Skeletal muscle satellite cell (primary cell): Measurements from ENCODE around the gene RIMOC1.

ENCODE experiments used
- H3K27me3 ChIP-seq: 2 replicates; pipeline ENCODE4 v1.7.0; 2013; ENCODE audit warnings: low read length; ENCODE audit not compliant: control insufficient read depth, insufficient read depth
- H3K36me3 ChIP-seq: 2 replicates; pipeline ENCODE4 v1.7.0; 2013; ENCODE audit warnings: mild to moderate bottlenecking, control low read depth, low read length; ENCODE audit not compliant: insufficient read depth
- H3K4me1 ChIP-seq: 2 replicates; pipeline ENCODE4 v1.7.0; 2013; ENCODE audit warnings: low read length; ENCODE audit not compliant: control insufficient read depth, insufficient read depth
- H3K4me2 ChIP-seq: 2 replicates; pipeline ENCODE4 v1.7.0; 2013; ENCODE audit warnings: mild to moderate bottlenecking, low read length
- H3K4me3 ChIP-seq: 2 replicates; pipeline ENCODE4 v1.7.0; 2013; ENCODE audit warnings: low read length
- H3K9ac ChIP-seq: 2 replicates; pipeline ENCODE4 v1.7.0; 2013; ENCODE audit warnings: mild to moderate bottlenecking, low read depth, low read length, moderate library complexity
- H3K9me3 ChIP-seq: replicated peaks from 2 replicates; pipeline ENCODE4 v1.7.0; 2013; ENCODE audit warnings: mild to moderate bottlenecking, control low read depth, low read length

The RIMOC1 gene

DNA sequence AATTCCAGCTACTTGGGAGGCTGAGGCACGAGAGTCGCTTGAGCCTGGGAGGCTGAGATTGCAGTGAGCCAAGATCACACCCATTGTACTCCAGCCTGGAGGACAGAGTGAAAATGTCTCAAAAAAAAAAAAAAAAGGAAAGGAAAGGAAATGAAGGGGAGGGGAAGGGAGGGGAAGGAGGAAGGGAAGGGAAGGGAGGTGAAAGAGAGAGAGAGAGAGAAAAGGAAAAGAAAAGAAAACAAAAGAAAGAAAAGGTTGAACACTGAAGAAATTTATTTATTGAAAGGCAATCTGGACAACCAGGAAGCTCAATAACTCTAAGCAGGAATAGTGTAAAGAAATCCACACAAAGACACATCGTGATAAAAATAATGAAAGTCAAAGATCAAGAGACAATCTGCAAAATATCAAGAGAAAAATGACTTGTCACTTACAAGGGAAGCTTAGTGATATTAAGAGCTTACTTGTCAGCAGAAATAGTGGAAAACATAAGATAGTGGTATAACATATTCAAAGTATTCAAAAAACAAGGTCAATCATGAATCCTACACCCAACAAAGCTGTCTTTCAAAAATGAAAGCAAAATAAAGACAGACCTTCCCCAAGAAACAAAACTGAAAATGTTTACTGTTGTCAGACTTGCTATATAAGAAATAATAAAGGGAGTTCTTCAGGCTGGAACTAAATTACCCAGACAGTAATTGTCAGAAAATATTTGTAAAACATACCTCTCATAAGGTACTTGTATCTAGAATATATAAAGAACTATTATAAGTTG is 10.9 kb upstream of the RIMOC1 start:
- Histone ChIP-seq H3K27me3 (peaks cover 49% of the 10 kb centered on the region), H3K4me1 (no peaks in the 10 kb centered on the region), H3K4me3 (no peak overlapping the region), H3K36me3 (no peaks in the 10 kb centered on the region), H3K9ac (no peak overlapping the region), H3K4me2 (no peak overlapping the region), H3K9me3 (no peaks in the 10 kb centered on the region)

DNA sequence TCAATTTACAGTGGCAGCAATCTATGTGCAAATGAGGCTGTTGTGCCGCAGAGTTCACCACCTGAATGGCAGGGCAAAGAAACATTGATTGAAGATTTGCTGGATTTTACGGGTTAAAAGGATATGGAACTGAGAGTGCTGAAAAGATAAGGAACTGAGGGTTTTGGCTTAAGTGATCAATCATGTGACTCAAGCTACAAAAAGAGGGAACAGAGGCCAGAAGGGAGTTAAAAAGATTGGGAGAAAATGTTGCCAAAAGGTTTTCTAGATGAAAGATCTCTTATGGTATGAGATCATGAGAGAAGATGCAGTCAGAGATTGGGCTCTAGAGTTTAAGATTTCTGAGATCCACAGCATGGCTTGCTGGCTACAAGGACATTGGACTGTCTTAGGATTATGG is 7.9 kb upstream of the RIMOC1 start:
- Histone ChIP-seq H3K27me3 (peaks cover 38% of the 10 kb centered on the region), H3K36me3 (no peaks in the 10 kb centered on the region), H3K4me3 (no peak overlapping the region), H3K4me1 (no peaks in the 10 kb centered on the region), H3K4me2 (no peak overlapping the region), H3K9me3 (no peaks in the 10 kb centered on the region), H3K9ac (no peak overlapping the region)

DNA sequence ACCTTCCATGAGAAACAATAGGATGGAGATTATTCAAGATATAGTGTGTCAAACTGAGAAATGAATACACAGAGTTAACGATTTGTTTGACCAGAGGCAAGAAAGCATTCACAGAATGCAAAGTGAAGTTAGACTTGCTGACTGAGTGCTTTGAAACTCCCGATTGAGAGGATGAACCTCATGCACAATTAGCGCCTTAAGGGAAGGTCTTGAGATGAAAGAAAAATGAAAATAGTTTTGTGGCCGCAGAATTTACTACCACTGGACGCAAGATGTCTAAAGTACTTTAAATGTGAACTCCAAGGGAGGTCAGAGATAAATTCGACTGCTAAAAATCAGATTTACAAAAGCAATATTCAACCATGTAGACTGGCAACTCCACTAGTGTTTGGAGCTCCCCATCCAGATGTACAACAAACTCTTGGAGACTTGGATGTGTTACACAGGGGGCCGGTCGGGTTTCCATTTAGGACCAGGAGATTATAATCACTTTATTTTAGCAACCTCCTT is 707 bp upstream of the RIMOC1 start:
- H3K36me3 ChIP-seq, result peaks cover 14% of the 10 kb centered on the region
- no peaks in the 10 kb centered on the region for H3K9me3 ChIP-seq
- peaks cover 15% of the 10 kb centered on the region for H3K4me1 ChIP-seq
- peak overlapping the region; percentile 82 for H3K4me3 ChIP-seq
- H3K9ac ChIP-seq, result peak overlapping the region; percentile 50
- H3K27me3 ChIP-seq, result no peaks in the 10 kb centered on the region
- H3K4me2 ChIP-seq, result peak overlapping the region; percentile 81

DNA sequence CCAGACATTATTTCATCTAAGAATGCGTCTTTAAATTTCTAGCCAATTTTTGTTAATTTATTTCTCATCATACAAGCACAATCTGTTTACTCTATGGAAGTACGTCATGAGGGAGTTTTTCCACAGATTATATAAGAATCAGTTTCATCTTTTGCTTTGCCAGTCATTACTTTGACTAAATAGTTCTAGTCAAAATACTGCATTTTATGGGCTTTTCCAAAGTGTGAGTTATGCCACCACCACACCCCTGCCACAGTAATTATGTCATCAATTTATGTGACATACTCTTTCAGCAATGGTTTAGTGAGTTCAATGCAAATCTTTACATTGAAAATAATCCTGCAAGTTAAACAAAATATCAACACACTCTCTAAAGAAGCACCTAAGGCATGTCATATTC is 2.0 kb downstream of the RIMOC1 start:
- H3K27me3 ChIP-seq, result no peaks in the 10 kb centered on the region
- no peak overlapping the region for H3K4me3 ChIP-seq
- H3K4me1 ChIP-seq, result peaks cover 19% of the 10 kb centered on the region
- H3K36me3 ChIP-seq, result peaks cover 37% of the 10 kb centered on the region
- H3K9me3 ChIP-seq, result no peaks in the 10 kb centered on the region
- no peak overlapping the region for H3K9ac ChIP-seq
- no peak overlapping the region for H3K4me2 ChIP-seq

DNA sequence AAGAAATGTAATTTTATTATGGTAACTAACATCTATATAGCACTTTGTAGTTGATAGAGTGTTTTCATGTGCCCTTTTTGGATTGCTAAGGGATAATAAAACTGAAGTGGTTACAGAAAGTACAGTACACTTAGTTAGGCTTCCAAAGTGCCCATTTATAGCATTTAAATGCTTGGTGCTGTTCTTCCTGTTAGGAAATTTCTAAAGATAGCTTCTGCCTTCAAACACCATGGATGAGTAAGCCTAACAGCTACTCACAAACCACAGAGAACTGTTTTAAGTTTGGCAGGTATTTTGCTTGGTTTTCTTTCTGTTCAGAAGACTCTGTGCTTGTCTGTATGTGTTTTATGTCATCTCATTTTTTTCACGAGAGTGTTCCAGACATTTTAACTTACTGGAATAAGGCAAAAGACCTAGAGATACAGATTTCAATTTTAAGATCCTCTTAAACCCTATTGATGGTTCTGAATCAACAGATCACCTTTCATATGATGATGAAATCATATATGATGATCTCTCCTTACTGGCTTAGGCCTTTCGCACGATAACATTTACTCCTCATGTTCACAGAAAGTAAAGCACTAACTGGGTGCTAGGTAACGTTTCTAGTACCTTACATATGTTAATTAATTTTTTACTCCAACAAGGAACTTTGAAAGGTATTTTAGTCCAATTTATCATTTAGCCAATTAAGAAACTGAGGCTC is 4.4 kb downstream of the RIMOC1 start:
- no peaks in the 10 kb centered on the region for H3K9me3 ChIP-seq

DNA sequence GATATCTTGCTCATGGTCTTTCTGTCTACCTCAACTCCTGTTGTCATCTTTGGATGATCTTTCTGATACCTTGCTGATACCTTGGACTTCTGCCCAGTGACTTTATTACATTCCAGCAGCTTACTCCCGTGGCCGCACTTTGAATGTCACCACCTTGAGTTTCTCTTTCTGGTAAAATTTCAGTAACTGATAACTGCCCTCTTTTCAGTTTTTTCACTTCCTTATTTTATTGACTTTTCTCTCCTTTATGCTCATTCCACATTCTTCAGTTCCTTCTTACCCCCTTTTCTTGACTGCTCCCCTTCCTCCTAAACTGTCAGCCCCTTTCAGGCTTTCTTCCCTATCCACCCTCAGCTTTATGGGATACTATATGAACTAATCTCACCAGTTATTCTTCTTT is 14.0 kb downstream of the RIMOC1 start:
- no peaks in the 10 kb centered on the region for H3K4me1 ChIP-seq
- no peaks in the 10 kb centered on the region for H3K27me3 ChIP-seq
- H3K9ac ChIP-seq, result no peak overlapping the region
- H3K4me3 ChIP-seq, result no peak overlapping the region
- no peaks in the 10 kb centered on the region for H3K9me3 ChIP-seq
- peaks cover 37% of the 10 kb centered on the region for H3K36me3 ChIP-seq
- H3K4me2 ChIP-seq, result no peak overlapping the region

More for the DNA sequence above, 4.4 kb downstream of the RIMOC1 start:
- Histone ChIP-seq H3K27me3 (no peaks in the 10 kb centered on the region), H3K4me3 (no peak overlapping the region), H3K9ac (peak overlapping the region; percentile 22), H3K36me3 (peaks cover 57% of the 10 kb centered on the region), H3K4me2 (peak overlapping the region; percentile 6), H3K4me1 (peaks cover 16% of the 10 kb centered on the region)

DNA sequence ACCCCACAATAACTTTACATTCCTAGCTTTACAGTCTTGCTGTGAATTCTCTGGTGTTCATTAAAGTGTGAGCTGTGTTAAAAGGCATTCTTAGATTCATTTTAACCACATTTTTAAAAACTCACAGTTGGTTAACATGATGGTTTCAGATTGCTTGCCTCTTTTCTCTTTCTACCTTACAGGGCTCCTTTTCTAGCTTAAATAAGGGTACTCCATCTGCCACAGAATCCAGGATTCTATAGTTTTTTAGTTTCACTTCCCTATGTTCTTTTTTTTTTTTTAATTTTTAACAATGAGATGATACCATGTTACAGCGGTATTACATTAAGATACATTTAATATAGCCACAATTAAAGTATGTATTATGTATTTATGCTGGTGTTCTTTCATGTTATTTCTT is 17.0 kb downstream of the RIMOC1 start:
- Histone ChIP-seq H3K36me3 (peaks cover 29% of the 10 kb centered on the region), H3K4me2 (no peak overlapping the region), H3K4me3 (no peak overlapping the region), H3K4me1 (peaks cover 14% of the 10 kb centered on the region), H3K9ac (no peak overlapping the region), H3K9me3 (no peaks in the 10 kb centered on the region), H3K27me3 (no peaks in the 10 kb centered on the region)

DNA sequence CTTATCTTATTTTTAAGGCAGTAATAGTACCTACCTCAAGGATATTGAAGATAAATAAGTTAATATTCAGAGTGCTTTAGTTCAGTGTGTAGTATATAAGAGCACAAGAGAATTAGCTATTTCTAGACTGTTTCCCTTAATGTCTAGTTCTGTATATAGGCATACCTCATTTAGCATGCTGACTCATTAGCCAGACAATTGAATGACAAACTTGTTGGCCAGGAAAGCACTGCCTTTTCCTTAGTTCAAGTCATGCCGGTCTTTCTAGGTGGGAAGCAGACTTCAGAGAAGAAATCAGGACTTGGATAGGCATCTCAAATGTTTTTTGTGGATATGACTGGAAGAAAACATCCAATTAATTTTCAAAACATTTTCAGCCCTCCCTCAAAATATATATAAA is 17.7 kb downstream of the RIMOC1 start:
- no peaks in the 10 kb centered on the region for H3K27me3 ChIP-seq
- peaks cover 23% of the 10 kb centered on the region for H3K36me3 ChIP-seq
- H3K9ac ChIP-seq, result no peak overlapping the region
- peaks cover 14% of the 10 kb centered on the region for H3K4me1 ChIP-seq
- no peak overlapping the region for H3K4me2 ChIP-seq
- no peaks in the 10 kb centered on the region for H3K9me3 ChIP-seq
- H3K4me3 ChIP-seq, result no peak overlapping the region

DNA sequence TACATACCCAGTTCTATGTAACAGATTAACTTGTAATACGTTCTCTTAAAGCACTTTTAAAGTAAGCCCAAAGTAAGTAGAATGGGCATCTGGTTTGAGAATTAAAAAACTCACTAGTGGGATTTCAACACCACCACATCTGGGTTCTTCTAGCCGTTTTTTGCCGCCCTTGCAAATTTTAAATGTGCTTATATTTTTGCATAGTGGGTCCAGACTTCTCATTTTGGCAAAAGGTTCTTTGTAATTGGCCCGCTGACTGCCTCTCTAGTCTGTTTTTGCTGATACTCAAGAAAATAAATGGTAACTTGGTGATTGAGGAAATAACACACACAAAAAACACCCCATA is 20.4 kb downstream of the RIMOC1 start:
- Histone ChIP-seq H3K9ac (peak overlapping the region; percentile 96), H3K4me3 (peak overlapping the region; percentile 85), H3K4me1 (peaks cover 14% of the 10 kb centered on the region), H3K27me3 (no peaks in the 10 kb centered on the region), H3K36me3 (peaks cover 11% of the 10 kb centered on the region), H3K4me2 (peak overlapping the region; percentile 86), H3K9me3 (no peaks in the 10 kb centered on the region)

DNA sequence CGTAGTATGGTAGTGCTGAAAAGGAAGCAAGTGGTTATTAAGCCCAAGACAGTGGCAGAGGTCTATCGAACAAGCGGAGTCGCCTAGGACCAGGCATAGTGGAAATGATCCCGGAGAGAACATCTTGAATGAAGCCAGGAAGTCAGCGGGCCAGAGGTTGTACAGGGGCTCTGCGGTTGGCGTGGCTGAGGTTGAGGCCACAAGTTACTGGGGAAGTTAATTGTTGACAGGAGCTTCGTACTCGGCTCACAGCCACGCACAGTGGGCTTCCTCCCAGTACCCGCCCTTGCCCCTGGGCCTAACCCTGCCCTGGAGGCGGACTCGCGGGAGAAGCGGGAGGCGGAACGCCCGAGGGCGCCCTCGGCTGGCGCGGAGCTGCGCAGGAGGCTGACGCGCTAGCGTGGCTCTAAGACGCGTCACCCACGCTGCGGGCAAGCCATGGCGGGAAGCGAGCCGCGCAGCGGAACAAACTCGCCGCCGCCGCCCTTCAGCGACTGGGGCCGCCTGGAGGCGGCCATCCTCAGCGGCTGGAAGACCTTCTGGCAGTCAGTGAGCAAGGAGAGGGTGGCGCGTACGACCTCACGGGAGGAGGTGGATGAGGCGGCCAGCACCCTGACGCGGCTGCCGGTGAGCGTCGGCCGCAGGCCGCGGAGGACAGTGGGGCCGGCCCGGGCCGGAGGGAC is 20.9 kb downstream of the RIMOC1 start, which contains the start of gene FBXO4:
FBXO4 (plus strand) TSS at position 410 of the 683 bp plus-strand sequence; CDS start at position 439, 29 bp downstream.
- peak within 1 kb of the TSS; percentile 85 for H3K4me3 ChIP-seq
- H3K36me3 ChIP-seq, result peaks cover 6% of the 10 kb centered on the region
- H3K27me3 ChIP-seq, result no peaks in the 10 kb centered on the region
- H3K4me2 ChIP-seq, result peak within 1 kb of the TSS; percentile 86
- peaks cover 14% of the 10 kb centered on the region for H3K4me1 ChIP-seq
- H3K9me3 ChIP-seq, result no peaks in the 10 kb centered on the region
- peak within 1 kb of the TSS; percentile 96 for H3K9ac ChIP-seq

DNA sequence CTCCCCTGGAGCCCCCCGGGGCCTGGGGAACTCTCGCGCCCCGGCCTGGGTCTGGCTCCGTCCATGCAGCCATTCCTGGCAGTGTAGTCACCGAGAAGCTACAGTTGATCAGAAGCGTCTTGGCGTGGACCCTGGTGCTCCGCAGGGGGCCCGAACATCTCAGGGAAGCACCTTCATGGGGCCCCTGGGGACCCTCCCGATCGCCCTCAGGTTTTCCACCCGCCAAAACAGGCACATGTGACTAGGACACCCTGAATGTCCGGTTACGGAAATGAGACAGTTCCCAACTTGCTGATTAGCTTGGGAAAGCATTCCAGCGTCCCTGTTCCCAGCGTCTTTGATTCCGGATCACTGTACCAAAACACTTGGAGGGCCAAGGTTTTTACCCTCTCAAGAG is 21.4 kb downstream of the RIMOC1 start:
- peaks cover 8% of the 10 kb centered on the region for H3K36me3 ChIP-seq
- H3K4me2 ChIP-seq, result peak overlapping the region; percentile 86
- no peaks in the 10 kb centered on the region for H3K9me3 ChIP-seq
- peaks cover 14% of the 10 kb centered on the region for H3K4me1 ChIP-seq
- peak overlapping the region; percentile 85 for H3K4me3 ChIP-seq
- no peaks in the 10 kb centered on the region for H3K27me3 ChIP-seq
- peak overlapping the region; percentile 96 for H3K9ac ChIP-seq
